Rectal smooth muscle tissue (tissue), 1 donor: ENCODE results near the gene RNF135.
"Not testable (repeated sequence)": the region's sequence is repeated elsewhere in the genome, so short reads cannot be mapped to it uniquely, and the experiment has no call there.

Experiments
- H3K27ac ChIP-seq: one replicate; pipeline ENCODE4 v1.7.0; 2013; ENCODE audit warnings: low read depth, low read length, inconsistent platforms
- H3K27me3 ChIP-seq: one replicate; pipeline ENCODE4 v1.7.0; 2013; ENCODE audit warnings: low read length; ENCODE audit not compliant: control insufficient read depth, insufficient read depth
- H3K36me3 ChIP-seq: one replicate; pipeline ENCODE4 v1.7.0; 2013; ENCODE audit warnings: low read length; ENCODE audit not compliant: control insufficient read depth, insufficient read depth
- H3K4me1 ChIP-seq: one replicate; pipeline ENCODE4 v1.7.0; 2013; ENCODE audit warnings: low read length; ENCODE audit not compliant: control insufficient read depth, insufficient read depth
- H3K4me3 ChIP-seq: one replicate; pipeline ENCODE4 v1.7.0; 2013; ENCODE audit warnings: low read length
- H3K9ac ChIP-seq: one replicate; pipeline ENCODE4 v1.7.0; 2013; ENCODE audit warnings: low read length

RNF135 gene

DNA sequence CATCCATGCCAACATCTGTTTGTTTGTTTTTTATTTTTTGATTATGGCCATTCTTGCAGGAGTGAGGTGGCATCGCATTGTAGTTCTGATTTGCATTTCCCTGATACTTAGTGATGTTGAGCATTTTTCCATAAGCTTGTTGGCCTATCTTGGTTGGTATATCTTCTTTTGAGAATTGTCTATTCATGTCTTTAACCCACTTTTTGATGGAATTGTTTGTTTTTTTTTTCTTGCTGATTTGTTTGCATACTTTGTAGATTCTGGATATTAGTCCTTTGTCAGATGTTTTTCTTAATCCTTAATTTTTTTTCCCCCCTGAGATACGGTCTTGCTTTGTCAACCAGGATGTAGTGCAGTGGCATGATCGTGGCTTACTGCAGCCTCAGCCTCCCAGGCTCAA lies 43.0 kb downstream of the RNF135 start:
- H3K4me1 ChIP-seq = no peaks in the 10 kb centered on the region
- no peaks in the 10 kb centered on the region for H3K27me3 ChIP-seq
- H3K27ac ChIP-seq = no peak overlapping the region
- H3K9ac ChIP-seq = no peak overlapping the region
- H3K4me3 ChIP-seq = no peak overlapping the region
- no peaks in the 10 kb centered on the region for H3K36me3 ChIP-seq

DNA sequence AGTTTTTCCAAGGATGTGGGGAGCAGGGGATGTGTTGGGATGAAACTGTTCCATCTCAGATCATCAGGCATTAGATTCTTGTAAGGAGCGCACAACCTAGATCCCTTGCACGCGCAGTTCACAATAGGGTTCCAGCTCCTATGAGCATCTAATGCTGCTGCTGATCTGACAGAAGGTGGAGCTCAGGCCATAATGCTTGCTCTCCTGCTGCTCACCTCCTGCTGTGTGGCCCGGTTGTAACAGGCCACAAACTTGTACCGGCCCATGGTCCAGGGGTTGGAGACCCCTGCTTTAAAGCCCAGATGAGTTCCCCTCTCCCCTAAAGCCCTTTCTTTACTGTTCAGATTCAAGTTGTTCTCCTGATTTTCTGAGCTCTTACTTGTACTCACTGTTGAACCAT lies 44.8 kb downstream of the RNF135 start:
- no peaks in the 10 kb centered on the region for H3K36me3 ChIP-seq
- H3K4me1 ChIP-seq = no peaks in the 10 kb centered on the region
- H3K27ac ChIP-seq = no peak overlapping the region
- H3K4me3 ChIP-seq = no peak overlapping the region
- H3K9ac ChIP-seq = no peak overlapping the region
- no peaks in the 10 kb centered on the region for H3K27me3 ChIP-seq

DNA sequence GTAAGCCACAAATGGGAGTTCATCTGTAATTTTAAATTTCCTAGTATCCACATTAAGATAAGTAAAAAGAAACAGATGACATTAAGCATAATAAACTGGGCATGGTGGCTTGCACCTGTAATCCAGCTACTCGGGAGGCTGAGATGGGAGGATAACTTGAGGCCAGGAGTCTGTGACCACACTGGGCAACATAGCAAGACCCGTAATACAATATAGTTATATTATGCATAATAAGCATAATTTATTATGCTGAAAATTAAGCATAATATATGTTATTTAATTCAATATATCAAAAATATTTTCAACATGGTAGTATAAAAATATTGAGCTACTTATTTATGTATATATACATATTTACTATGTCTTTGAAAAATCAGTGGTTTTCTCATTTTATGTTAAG lies 48.2 kb downstream of the RNF135 start:
- no peak overlapping the region for H3K9ac ChIP-seq
- H3K4me3 ChIP-seq = no peak overlapping the region
- no peaks in the 10 kb centered on the region for H3K4me1 ChIP-seq
- no peaks in the 10 kb centered on the region for H3K27me3 ChIP-seq
- no peaks in the 10 kb centered on the region for H3K36me3 ChIP-seq
- no peak overlapping the region for H3K27ac ChIP-seq

DNA sequence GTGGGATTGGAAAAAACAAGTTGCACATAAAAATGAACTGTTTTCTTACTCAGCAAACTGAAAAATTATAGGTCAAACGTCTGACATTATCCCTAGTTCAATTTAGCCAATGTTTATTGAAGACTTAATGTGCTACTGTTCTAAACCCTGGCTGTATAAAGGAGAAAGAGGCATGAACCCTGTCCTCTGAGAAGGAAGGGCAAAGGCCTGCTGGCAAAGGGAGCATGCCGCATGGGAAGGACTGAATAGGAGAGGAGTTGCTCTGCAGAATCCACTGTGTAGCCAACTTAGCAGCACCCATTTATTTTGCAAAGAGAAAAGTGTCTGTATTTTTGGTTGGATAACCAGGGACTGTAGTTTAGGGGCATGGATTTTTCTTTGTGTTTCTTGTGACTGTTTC lies 52.3 kb downstream of the RNF135 start:
- H3K9ac ChIP-seq, H3K27ac ChIP-seq, H3K4me1 ChIP-seq, H3K27me3 ChIP-seq, H3K36me3 ChIP-seq, H3K4me3 ChIP-seq: not testable (repeated sequence)

DNA sequence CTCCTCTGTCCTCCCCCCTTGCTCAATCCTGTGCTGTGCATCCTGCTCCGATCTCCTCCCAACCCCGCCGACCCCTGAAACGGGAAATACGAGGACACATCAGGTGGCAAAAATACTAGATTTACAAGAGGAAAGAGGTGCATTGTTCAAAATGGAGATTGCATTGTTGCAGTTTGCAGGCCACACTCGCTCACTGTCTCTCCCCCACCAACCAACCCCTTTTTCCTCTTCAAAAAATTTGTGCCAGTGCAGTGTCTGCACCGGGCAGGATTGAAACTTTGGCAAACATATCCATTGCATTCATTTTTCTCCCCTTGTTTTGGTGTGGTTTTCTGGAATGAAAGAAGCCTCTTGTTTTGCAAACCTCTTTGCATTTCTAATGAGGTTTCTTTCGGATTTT lies 61.0 kb downstream of the RNF135 start:
- Histone ChIP-seq H3K9ac (no peak overlapping the region), H3K4me3 (no peak overlapping the region), H3K27ac (no peak overlapping the region), H3K4me1 (no peaks in the 10 kb centered on the region), H3K27me3 (no peaks in the 10 kb centered on the region), H3K36me3 (no peaks in the 10 kb centered on the region)

DNA sequence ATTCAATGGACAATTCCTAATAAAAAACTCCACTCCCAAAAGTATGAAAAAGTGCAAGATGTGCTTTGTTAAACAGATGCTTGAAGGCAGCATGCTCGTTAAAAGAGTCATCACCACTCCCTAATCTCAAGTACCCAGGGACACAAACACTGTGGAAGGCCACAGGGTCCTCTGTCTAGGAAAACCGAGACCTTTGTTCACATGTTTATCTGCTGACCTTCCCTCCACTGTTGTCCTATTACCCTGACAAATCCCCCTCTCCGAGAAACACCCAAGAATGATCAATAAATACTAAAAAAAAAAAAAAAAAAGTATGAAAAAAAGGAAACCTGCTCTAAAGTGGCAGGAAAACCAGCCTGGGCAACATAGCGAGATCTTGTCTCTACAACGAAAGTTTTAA lies 64.8 kb downstream of the RNF135 start:
- not testable (repeated sequence) for H3K27ac ChIP-seq, H3K36me3 ChIP-seq, H3K4me1 ChIP-seq

DNA sequence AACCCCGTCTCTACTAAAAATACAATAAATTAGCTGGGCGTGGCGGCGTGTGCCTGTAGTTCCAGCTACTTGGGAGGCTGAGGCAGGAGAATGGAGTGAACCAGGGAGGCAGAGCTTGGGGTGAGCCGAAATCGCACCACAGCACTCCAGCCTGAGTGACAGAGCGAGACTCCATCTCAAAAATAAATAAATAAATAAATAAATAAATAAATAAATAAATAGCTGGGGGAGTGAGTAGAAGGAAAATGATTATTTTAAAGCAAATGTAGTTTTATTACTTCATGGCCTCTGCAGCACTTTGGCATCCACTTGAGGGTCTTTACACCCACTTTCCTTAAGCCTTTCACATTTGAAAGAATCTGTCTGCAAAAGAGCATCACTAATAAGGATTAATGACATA lies 70.0 kb downstream of the RNF135 start:
- H3K36me3 ChIP-seq, H3K4me3 ChIP-seq, H3K27ac ChIP-seq, H3K27me3 ChIP-seq, H3K4me1 ChIP-seq, H3K9ac ChIP-seq: not testable (repeated sequence)

More for the DNA sequence above, 64.8 kb downstream of the RNF135 start:
- not testable (repeated sequence) for H3K27me3 ChIP-seq, H3K4me3 ChIP-seq, H3K9ac ChIP-seq

DNA sequence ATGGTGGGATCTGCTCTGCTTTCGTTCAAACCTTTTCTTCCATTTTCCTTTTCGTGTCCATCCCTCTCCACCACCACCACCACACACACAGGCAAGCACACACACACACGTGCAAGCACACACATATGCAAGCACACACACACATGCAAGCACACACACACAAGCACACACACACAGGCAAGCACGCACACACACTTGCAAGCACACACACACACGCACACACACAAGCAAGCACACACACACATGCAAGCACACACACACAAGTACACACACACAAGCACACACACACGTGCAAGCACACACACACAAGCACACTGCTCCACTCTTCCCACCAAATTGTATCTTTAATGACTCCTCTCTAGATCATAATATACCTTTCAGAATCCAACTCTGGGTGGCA lies 71.5 kb downstream of the RNF135 start:
- not testable (repeated sequence) for H3K27ac ChIP-seq, H3K36me3 ChIP-seq, H3K4me1 ChIP-seq, H3K9ac ChIP-seq, H3K4me3 ChIP-seq, H3K27me3 ChIP-seq

DNA sequence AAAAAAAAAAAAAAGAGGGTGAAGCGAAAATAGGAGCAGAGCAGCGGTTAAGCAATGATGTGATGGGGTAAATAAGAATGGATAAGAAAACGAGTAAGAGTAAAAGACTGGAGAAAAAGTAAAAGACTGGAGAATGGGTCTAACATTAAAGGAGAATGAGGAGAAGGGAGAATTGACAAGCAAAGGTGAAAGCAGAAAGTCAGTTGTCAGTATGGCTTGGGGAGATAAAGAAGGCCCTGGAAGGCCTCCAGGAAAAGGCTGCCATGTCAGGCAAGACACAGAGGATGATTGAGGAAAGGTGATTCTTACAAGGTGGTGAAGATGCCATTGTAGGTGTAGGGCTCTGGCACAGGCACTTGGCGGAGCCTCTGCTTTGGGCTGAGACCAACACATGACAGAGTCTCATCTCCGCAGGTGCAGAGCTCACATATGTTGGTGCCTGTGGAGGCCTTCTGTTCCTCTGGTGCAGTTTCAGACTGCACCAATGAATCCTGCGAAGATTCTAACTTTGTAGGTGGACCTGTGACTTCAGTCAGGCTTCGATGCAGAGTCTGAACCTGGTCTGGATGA lies 76.1 kb downstream of the RNF135 start:
- H3K4me1 ChIP-seq, H3K9ac ChIP-seq, H3K36me3 ChIP-seq, H3K4me3 ChIP-seq, H3K27me3 ChIP-seq, H3K27ac ChIP-seq: not testable (repeated sequence)

DNA sequence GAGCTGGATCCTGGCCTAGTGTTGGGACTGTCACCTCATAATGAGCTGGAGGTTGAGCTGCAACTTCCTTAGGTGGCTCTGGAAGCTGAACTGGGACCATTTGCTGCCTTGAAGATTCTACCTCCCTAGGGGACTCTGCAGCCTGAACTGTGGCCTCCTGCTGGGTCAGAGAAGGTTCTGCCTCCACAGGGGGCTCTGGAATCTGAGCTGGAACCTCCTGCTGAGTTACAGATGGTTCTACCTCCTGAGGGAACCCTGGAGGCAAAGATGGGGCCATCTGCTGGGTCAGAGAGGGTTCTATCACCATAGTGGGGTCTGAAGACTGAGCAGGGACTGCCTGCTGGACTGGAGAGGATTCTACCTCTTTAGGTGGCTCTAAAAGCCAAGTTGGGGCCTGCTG lies 77.3 kb downstream of the RNF135 start:
- no peaks in the 10 kb centered on the region for H3K4me1 ChIP-seq
- no peak overlapping the region for H3K9ac ChIP-seq
- no peaks in the 10 kb centered on the region for H3K27me3 ChIP-seq
- H3K27ac ChIP-seq = no peak overlapping the region
- no peak overlapping the region for H3K4me3 ChIP-seq
- no peaks in the 10 kb centered on the region for H3K36me3 ChIP-seq

DNA sequence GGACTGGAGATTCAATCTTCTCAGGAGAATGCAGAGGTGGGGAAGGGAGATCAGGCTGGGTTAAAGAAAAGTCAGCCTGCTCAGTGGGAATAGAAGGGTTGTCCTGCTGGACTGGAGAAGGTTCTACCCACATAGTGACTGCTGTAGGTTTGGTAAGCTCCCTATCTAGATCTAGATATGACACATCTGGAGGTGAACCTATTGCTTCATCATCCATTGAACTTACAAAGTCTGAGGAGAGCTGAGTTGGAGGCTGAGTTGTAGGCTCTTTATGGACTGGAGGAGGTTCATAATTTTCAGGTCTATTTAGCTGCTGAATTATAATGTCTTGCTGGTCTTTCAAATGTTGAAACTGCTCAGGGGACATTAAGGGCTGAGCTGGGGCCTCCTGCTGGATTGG lies 77.9 kb downstream of the RNF135 start:
- no peaks in the 10 kb centered on the region for H3K4me1 ChIP-seq
- H3K4me3 ChIP-seq = no peak overlapping the region
- no peak overlapping the region for H3K9ac ChIP-seq
- no peaks in the 10 kb centered on the region for H3K27me3 ChIP-seq
- H3K36me3 ChIP-seq = no peaks in the 10 kb centered on the region
- no peak overlapping the region for H3K27ac ChIP-seq
